ENCODE results near the gene CREBBP. TPM values are rescaled to one million over a fixed set of nuclear protein-coding genes. Genes with fewer than 3 reads are reported as not detected.
"Not testable (repeated sequence)": the region's sequence is repeated elsewhere in the genome, so short reads cannot be mapped to it uniquely, and the experiment has no call there.

CREBBP gene
- total and polyA plus RNA-seq, 2 donors (not counting 1 experiment from before 2014, with no cell fraction given), result 6.1 to 22.6 TPM

- Histone ChIP-seq H3K4me3 (replicated peaks in 1 of 4; ENCODE audit: control extremely low read depth in 1 of 4, insufficient read depth in 1 of 4, low read depth in 3 of 4, low read length in 4 of 4) (no peak overlapping the region), H2AFZ (ENCODE audit: low read length) (no peak overlapping the region), H3K27ac (ENCODE audit: insufficient read depth, low read length) (no peak overlapping the region), H3K9ac (ENCODE audit: insufficient read depth, low read length) (no peak overlapping the region), H3K36me3 (ENCODE audit: control insufficient read depth, insufficient read depth, low read length) (no peaks in the 10 kb centered on the region), H3K4me1 (ENCODE audit: control insufficient read depth, extremely low read depth, insufficient read depth, low read length) (no peaks in the 10 kb centered on the region), H3K27me3 (ENCODE audit: control insufficient read depth, insufficient read depth, low read length) (peaks cover 3% of the 10 kb centered on the region), H4K20me1 (ENCODE audit: control insufficient read depth, extremely low read depth, insufficient read depth, low read length) (no peaks in the 10 kb centered on the region), H3K9me3 (ENCODE audit: control insufficient read depth, insufficient read depth, low read depth, low read length) (no peaks in the 10 kb centered on the region), H3K4me2 (ENCODE audit: extremely low read depth, insufficient read depth, low read length) (no peak overlapping the region), H3K79me2 (ENCODE audit: control insufficient read depth, insufficient read depth, low read length) (no peaks in the 10 kb centered on the region)
- TF ChIP-seq, protein P1, sequence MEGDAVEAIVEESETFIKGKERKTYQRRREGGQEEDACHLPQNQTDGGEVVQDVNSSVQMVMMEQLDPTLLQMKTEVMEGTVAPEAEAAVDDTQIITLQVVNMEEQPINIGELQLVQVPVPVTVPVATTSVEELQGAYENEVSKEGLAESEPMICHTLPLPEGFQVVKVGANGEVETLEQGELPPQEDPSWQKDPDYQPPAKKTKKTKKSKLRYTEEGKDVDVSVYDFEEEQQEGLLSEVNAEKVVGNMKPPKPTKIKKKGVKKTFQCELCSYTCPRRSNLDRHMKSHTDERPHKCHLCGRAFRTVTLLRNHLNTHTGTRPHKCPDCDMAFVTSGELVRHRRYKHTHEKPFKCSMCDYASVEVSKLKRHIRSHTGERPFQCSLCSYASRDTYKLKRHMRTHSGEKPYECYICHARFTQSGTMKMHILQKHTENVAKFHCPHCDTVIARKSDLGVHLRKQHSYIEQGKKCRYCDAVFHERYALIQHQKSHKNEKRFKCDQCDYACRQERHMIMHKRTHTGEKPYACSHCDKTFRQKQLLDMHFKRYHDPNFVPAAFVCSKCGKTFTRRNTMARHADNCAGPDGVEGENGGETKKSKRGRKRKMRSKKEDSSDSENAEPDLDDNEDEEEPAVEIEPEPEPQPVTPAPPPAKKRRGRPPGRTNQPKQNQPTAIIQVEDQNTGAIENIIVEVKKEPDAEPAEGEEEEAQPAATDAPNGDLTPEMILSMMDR (conservative IDR thresholded peaks at IDR 0.05 in 1 of 2, IDR thresholded peaks at IDR 0.05 in 1 of 2; ENCODE audit: low read depth in 1 of 2, low read length in 2 of 2), result no peak
- no peak for TF ChIP-seq EZH2 (IDR thresholded peaks at IDR 0.05; ENCODE audit: low read length, missing control alignments)
- DNase-seq (ENCODE audit: low read depth in 2 of 2), result no peak
These were observed 35.1 kb upstream of the CREBBP start for GRCh38 chr16:3915426-3916260.

DNA sequence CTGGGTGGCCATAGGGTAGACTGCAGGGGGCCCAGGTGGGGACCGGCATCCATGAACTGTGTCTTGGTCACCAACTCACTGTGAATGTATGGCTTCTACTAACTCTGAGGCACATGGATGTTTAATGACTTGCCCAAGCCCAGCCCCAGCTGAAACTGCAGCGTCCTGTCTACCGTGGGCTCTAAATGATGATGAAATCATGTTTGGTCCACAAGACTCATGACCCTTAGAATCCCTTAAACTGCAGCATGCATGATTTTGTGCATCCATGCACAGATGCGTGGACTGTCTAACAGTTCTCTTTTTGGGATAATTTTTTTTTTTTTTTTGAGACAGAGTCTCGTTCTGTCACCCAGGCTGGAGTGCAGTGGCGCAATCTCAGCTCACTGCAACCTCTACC, 32.4 kb upstream of the CREBBP start:
- no peak overlapping the region for H3K4me2 ChIP-seq (ENCODE audit: extremely low read depth, insufficient read depth, low read length)

GRCh38 chr16:3912373-3912772, 31.9 kb upstream of the CREBBP start:
- no peak for DNase-seq (ENCODE audit: low read depth in 2 of 2)
- no peaks in the 10 kb centered on the region for H3K36me3 ChIP-seq (ENCODE audit: control insufficient read depth, insufficient read depth, low read length)
- H3K4me1 ChIP-seq (ENCODE audit: control insufficient read depth, extremely low read depth, insufficient read depth, low read length), result no peaks in the 10 kb centered on the region
- no peak overlapping the region for H2AFZ ChIP-seq (ENCODE audit: low read length)
- TF ChIP-seq, protein P1 (conservative IDR thresholded peaks at IDR 0.05 in 1 of 2, IDR thresholded peaks at IDR 0.05 in 1 of 2; ENCODE audit: low read depth in 1 of 2, low read length in 2 of 2), result no peak
- no peak for TF ChIP-seq EZH2 (IDR thresholded peaks at IDR 0.05; ENCODE audit: low read length, missing control alignments)
- no peaks in the 10 kb centered on the region for H4K20me1 ChIP-seq (ENCODE audit: control insufficient read depth, extremely low read depth, insufficient read depth, low read length)
- H3K9me3 ChIP-seq (ENCODE audit: control insufficient read depth, insufficient read depth, low read depth, low read length), result no peaks in the 10 kb centered on the region
- H3K79me2 ChIP-seq (ENCODE audit: control insufficient read depth, insufficient read depth, low read length), result no peaks in the 10 kb centered on the region
- H3K4me2 ChIP-seq (ENCODE audit: extremely low read depth, insufficient read depth, low read length), result no peak overlapping the region
- H3K27ac ChIP-seq (ENCODE audit: insufficient read depth, low read length), result no peak overlapping the region
- H3K9ac ChIP-seq (ENCODE audit: insufficient read depth, low read length), result no peak overlapping the region
- no peak overlapping the region for H3K4me3 ChIP-seq (replicated peaks in 1 of 4; ENCODE audit: control extremely low read depth in 1 of 4, insufficient read depth in 1 of 4, low read depth in 3 of 4, low read length in 4 of 4)
- H3K27me3 ChIP-seq (ENCODE audit: control insufficient read depth, insufficient read depth, low read length), result peaks cover 3% of the 10 kb centered on the region

More for the DNA sequence above, 32.4 kb upstream of the CREBBP start:
- Histone ChIP-seq H3K4me1 (ENCODE audit: control insufficient read depth, extremely low read depth, insufficient read depth, low read length) (no peaks in the 10 kb centered on the region), H3K27ac (ENCODE audit: insufficient read depth, low read length) (no peak overlapping the region), H3K9me3 (ENCODE audit: control insufficient read depth, insufficient read depth, low read depth, low read length) (no peaks in the 10 kb centered on the region), H3K36me3 (ENCODE audit: control insufficient read depth, insufficient read depth, low read length) (no peaks in the 10 kb centered on the region), H3K27me3 (ENCODE audit: control insufficient read depth, insufficient read depth, low read length) (peaks cover 3% of the 10 kb centered on the region), H2AFZ (ENCODE audit: low read length) (no peak overlapping the region), H4K20me1 (ENCODE audit: control insufficient read depth, extremely low read depth, insufficient read depth, low read length) (no peaks in the 10 kb centered on the region), H3K9ac (ENCODE audit: insufficient read depth, low read length) (no peak overlapping the region), H3K4me3 (replicated peaks in 1 of 4; ENCODE audit: control extremely low read depth in 1 of 4, insufficient read depth in 1 of 4, low read depth in 3 of 4, low read length in 4 of 4) (no peak overlapping the region), H3K79me2 (ENCODE audit: control insufficient read depth, insufficient read depth, low read length) (no peaks in the 10 kb centered on the region)
- no peak for DNase-seq (ENCODE audit: low read depth in 2 of 2)
- TF ChIP-seq, protein P1 (conservative IDR thresholded peaks at IDR 0.05 in 1 of 2, IDR thresholded peaks at IDR 0.05 in 1 of 2; ENCODE audit: low read depth in 1 of 2, low read length in 2 of 2), result no peak
- no peak for TF ChIP-seq EZH2 (IDR thresholded peaks at IDR 0.05; ENCODE audit: low read length, missing control alignments)

- not testable (repeated sequence) for H3K9me3 ChIP-seq (ENCODE audit: control insufficient read depth, insufficient read depth, low read depth, low read length); H3K27me3 ChIP-seq (ENCODE audit: control insufficient read depth, insufficient read depth, low read length); H3K4me2 ChIP-seq (ENCODE audit: extremely low read depth, insufficient read depth, low read length); H3K4me3 ChIP-seq (replicated peaks in 1 of 4; ENCODE audit: control extremely low read depth in 1 of 4, insufficient read depth in 1 of 4, low read depth in 3 of 4, low read length in 4 of 4); H4K20me1 ChIP-seq (ENCODE audit: control insufficient read depth, extremely low read depth, insufficient read depth, low read length); H3K9ac ChIP-seq (ENCODE audit: insufficient read depth, low read length); H3K79me2 ChIP-seq (ENCODE audit: control insufficient read depth, insufficient read depth, low read length); H2AFZ ChIP-seq (ENCODE audit: low read length); H3K27ac ChIP-seq (ENCODE audit: insufficient read depth, low read length); H3K36me3 ChIP-seq (ENCODE audit: control insufficient read depth, insufficient read depth, low read length); DNase-seq (ENCODE audit: low read depth in 2 of 2); H3K4me1 ChIP-seq (ENCODE audit: control insufficient read depth, extremely low read depth, insufficient read depth, low read length)
These were observed 31.2 kb upstream of the CREBBP start for GRCh38 chr16:3911741-3912140.
